ENCODE results near the gene KSR2.

The KSR2 gene

DNA sequence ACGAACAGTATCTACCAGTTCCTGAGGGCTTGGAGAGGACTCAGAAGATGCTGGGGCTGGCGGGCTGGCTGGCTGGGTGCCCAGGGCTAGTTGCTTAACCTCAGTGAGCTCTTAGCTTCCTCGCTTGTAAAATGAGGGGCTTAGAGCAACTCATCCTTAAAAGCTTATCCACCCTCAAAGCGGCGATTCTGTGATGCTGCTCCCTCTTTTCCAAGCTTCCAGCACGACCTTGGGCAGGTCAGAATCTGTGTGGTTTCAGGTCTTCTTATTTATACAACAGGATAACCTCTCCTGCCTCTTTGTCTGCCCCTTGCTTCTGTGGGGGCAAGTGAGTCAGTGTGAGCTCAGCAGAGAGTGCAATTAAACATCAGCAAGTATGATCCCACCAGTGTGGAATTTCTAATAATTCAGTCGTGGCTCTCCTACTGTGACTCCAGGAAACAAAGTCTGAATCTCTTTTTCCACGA lies 281.8 kb downstream of the KSR2 start:
- Histone ChIP-seq H3K4me2 (ENCODE audit: low read length) (no peak overlapping the region), H3K27ac (ENCODE audit: low read depth, low read length) (no peak overlapping the region), H3K27me3 (ENCODE audit: control insufficient read depth, low read length) (no peaks in the 10 kb centered on the region), H3K9me2 (replicated peaks; ENCODE audit: control insufficient read depth, low read length) (no peaks in the 10 kb centered on the region), H3K4me3 (ENCODE audit: low read length) (no peak overlapping the region), H3K4me1 (ENCODE audit: control insufficient read depth, low read length) (no peaks in the 10 kb centered on the region), H3F3A (ENCODE audit: control insufficient read depth, insufficient read depth) (no peaks in the 10 kb centered on the region), H4K20me1 (ENCODE audit: control insufficient read depth, insufficient read depth, low read depth, low read length) (no peaks in the 10 kb centered on the region), H3K36me3 (ENCODE audit: control insufficient read depth, low read length) (no peaks in the 10 kb centered on the region), H3K79me2 (ENCODE audit: control insufficient read depth, low read length) (no peaks in the 10 kb centered on the region), H3K9me3 (ENCODE audit: control insufficient read depth, insufficient read depth, low read length) (no peaks in the 10 kb centered on the region)
- TF ChIP-seq EZH2phosphoT487 (IDR thresholded peaks at IDR 0.05; ENCODE audit: borderline replicate concordance, low read length): no peak
- TF ChIP-seq, protein P1, sequence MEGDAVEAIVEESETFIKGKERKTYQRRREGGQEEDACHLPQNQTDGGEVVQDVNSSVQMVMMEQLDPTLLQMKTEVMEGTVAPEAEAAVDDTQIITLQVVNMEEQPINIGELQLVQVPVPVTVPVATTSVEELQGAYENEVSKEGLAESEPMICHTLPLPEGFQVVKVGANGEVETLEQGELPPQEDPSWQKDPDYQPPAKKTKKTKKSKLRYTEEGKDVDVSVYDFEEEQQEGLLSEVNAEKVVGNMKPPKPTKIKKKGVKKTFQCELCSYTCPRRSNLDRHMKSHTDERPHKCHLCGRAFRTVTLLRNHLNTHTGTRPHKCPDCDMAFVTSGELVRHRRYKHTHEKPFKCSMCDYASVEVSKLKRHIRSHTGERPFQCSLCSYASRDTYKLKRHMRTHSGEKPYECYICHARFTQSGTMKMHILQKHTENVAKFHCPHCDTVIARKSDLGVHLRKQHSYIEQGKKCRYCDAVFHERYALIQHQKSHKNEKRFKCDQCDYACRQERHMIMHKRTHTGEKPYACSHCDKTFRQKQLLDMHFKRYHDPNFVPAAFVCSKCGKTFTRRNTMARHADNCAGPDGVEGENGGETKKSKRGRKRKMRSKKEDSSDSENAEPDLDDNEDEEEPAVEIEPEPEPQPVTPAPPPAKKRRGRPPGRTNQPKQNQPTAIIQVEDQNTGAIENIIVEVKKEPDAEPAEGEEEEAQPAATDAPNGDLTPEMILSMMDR (IDR thresholded peaks at IDR 0.05; ENCODE audit: low read depth, low read length, poor library complexity, severe bottlenecking): no peak

DNA sequence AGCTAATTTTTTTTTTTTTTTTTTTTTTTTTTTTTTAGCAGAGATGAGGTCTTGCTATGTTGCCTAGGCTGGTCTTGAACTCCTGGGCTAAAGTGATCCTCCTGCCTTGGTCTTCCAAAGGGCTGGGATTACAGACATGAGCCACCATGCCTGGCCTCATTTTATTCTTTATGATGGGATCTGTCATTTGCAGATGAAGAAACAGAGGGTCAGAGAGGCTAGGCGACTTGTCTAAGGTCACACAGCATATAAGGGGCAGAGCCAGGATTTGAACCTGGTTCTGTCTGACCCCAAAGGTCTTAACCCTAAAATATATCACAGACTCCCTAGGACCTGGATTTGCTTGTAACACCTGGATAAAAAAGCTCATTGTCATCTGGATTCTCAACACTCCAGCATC lies 282.6 kb downstream of the KSR2 start:
- H3K9me3 ChIP-seq (ENCODE audit: control insufficient read depth, insufficient read depth, low read length): no peaks in the 10 kb centered on the region
- H3K4me2 ChIP-seq (ENCODE audit: low read length): no peak overlapping the region
- no peaks in the 10 kb centered on the region for H3K4me1 ChIP-seq (ENCODE audit: control insufficient read depth, low read length)
- no peaks in the 10 kb centered on the region for H3K9me2 ChIP-seq (replicated peaks; ENCODE audit: control insufficient read depth, low read length)
- H3K79me2 ChIP-seq (ENCODE audit: control insufficient read depth, low read length): no peaks in the 10 kb centered on the region
- H3F3A ChIP-seq (ENCODE audit: control insufficient read depth, insufficient read depth): no peaks in the 10 kb centered on the region
- H3K36me3 ChIP-seq (ENCODE audit: control insufficient read depth, low read length): no peaks in the 10 kb centered on the region
- no peak for TF ChIP-seq EZH2phosphoT487 (IDR thresholded peaks at IDR 0.05; ENCODE audit: borderline replicate concordance, low read length)
- TF ChIP-seq, protein P1 (IDR thresholded peaks at IDR 0.05; ENCODE audit: low read depth, low read length, poor library complexity, severe bottlenecking): no peak
- no peak overlapping the region for H3K27ac ChIP-seq (ENCODE audit: low read depth, low read length)
- no peaks in the 10 kb centered on the region for H3K27me3 ChIP-seq (ENCODE audit: control insufficient read depth, low read length)
- no peak overlapping the region for H3K4me3 ChIP-seq (ENCODE audit: low read length)
- no peaks in the 10 kb centered on the region for H4K20me1 ChIP-seq (ENCODE audit: control insufficient read depth, insufficient read depth, low read depth, low read length)

DNA sequence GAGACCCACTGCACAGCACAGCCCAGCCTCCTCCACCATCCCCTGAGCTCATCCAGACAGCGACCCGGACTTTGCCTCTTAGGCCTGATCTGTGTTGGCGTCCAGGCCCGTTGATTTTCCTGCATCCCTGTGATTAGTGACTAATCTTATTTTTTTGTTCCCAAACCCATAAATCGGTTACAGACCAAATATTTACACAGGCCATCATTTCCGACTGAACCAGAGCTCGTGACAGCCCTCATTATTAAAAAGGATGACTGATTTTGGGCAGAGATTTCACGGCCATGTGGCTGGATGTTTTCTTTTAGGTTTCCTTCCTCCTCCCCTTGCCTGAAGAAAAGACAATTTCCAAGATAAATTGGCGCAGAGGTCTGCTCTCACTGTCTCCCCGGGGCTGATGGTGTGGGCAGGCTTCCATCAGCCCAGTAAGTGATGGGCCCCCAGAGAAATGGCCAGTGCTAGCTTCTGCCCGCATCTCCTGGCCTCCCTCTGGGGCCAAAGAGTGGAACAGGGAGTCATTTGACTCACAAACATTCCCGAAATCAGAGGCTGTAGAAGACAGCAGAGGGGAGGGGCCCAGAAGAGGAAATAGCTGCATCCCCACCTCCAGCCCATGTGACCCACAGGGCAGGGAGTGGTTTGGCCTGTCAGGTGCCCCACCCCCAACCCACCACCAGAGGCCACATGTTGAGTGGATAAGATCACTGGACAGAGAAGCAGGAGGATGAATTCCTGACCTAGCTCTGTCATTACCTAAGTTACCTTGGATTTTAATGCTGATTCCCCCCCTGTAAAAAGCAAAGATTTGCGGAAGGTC lies 283.5 kb downstream of the KSR2 start:
- H4K20me1 ChIP-seq (ENCODE audit: control insufficient read depth, insufficient read depth, low read depth, low read length): no peaks in the 10 kb centered on the region

More for the DNA sequence above, 283.5 kb downstream of the KSR2 start:
- no peaks in the 10 kb centered on the region for H3K9me2 ChIP-seq (replicated peaks; ENCODE audit: control insufficient read depth, low read length)
- H3K4me1 ChIP-seq (ENCODE audit: control insufficient read depth, low read length): no peaks in the 10 kb centered on the region
- H3K9me3 ChIP-seq (ENCODE audit: control insufficient read depth, insufficient read depth, low read length): no peaks in the 10 kb centered on the region
- TF ChIP-seq, protein P1 (IDR thresholded peaks at IDR 0.05; ENCODE audit: low read depth, low read length, poor library complexity, severe bottlenecking): no peak
- no peak for TF ChIP-seq EZH2phosphoT487 (IDR thresholded peaks at IDR 0.05; ENCODE audit: borderline replicate concordance, low read length)
- no peaks in the 10 kb centered on the region for H3K27me3 ChIP-seq (ENCODE audit: control insufficient read depth, low read length)
- H3K4me2 ChIP-seq (ENCODE audit: low read length): no peak overlapping the region
- no peak overlapping the region for H3K27ac ChIP-seq (ENCODE audit: low read depth, low read length)
- no peak overlapping the region for H3K4me3 ChIP-seq (ENCODE audit: low read length)
- H3K36me3 ChIP-seq (ENCODE audit: control insufficient read depth, low read length): no peaks in the 10 kb centered on the region
- no peaks in the 10 kb centered on the region for H3K79me2 ChIP-seq (ENCODE audit: control insufficient read depth, low read length)
- no peaks in the 10 kb centered on the region for H3F3A ChIP-seq (ENCODE audit: control insufficient read depth, insufficient read depth)
